GM18526 (cell line): ENCODE data around the gene NMT1.

Source experiments
- POLR2A ChIP-seq: IDR thresholded peaks from 3 replicates; pipeline ENCODE4 v1.6.1; 2011; ENCODE audit not compliant: insufficient read length; ENCODE audit errors: extremely low read depth

Gene NMT1

GRCh38 chr17:45090711-45091110 is 29.6 kb downstream of the NMT1 start:
- TF ChIP-seq POLR2A, result no peak

- TF ChIP-seq POLR2A, result no peak
Observed at GRCh38 chr17:45091778-45092425, 30.8 kb downstream of the NMT1 start.

GRCh38 chr17:45092911-45093430 is 31.9 kb downstream of the NMT1 start:
- no peak for TF ChIP-seq POLR2A

GRCh38 chr17:45093444-45094110 is 32.5 kb downstream of the NMT1 start:
- TF ChIP-seq POLR2A, result no peak

GRCh38 chr17:45096141-45096540 is 35.0 kb downstream of the NMT1 start:
- no peak for TF ChIP-seq POLR2A

- no peak for TF ChIP-seq POLR2A
Observed at GRCh38 chr17:45096926-45097325, 35.8 kb downstream of the NMT1 start.

GRCh38 chr17:45098081-45098868 is 37.2 kb downstream of the NMT1 start:
- no peak for TF ChIP-seq POLR2A

GRCh38 chr17:45098869-45099616 is 37.9 kb downstream of the NMT1 start:
- no peak for TF ChIP-seq POLR2A

GRCh38 chr17:45101546-45101882 is 40.4 kb downstream of the NMT1 start:
- TF ChIP-seq POLR2A, result no peak

- no peak for TF ChIP-seq POLR2A
Observed at GRCh38 chr17:45101883-45102811, 41.0 kb downstream of the NMT1 start.

GRCh38 chr17:45102856-45103255 is 41.7 kb downstream of the NMT1 start:
- TF ChIP-seq POLR2A, result no peak

GRCh38 chr17:45103269-45103795 is 42.2 kb downstream of the NMT1 start:
- TF ChIP-seq POLR2A, result no peak

GRCh38 chr17:45104029-45104428 is 42.9 kb downstream of the NMT1 start:
- no peak for TF ChIP-seq POLR2A

- TF ChIP-seq POLR2A, result no peak
Observed at GRCh38 chr17:45104497-45104896, 43.4 kb downstream of the NMT1 start.
